OCI-LY3 (cell line): Measurements from ENCODE around the gene VRK2.

Experiments used
- CTCF ChIP-seq: fragments of 200-600, 300-600 bp; sonication (generic); IDR thresholded peaks from 2 replicates; pipeline ENCODE4 v1.5.1; 2014; ENCODE audit warnings: antibody characterized with exemption, low read length, low read depth
- EZH2phosphoT487 ChIP-seq: fragments of 200-600 bp; shearing (Covaris generic); IDR thresholded peaks from 2 replicates; pipeline ENCODE4 v1.6.1; 2018; ENCODE audit warnings: antibody characterized with exemption, mixed run types, low read depth

- no peak; the same call in 1 of the 2 replicates for TF ChIP-seq CTCF
- TF ChIP-seq EZH2phosphoT487: no peak
These were observed at the start of gene VRK2 for GRCh38 chr2:58046585-58047372.
